ENCODE data around the gene LAMA1. TPM values are rescaled to one million over a fixed set of nuclear protein-coding genes. Genes with fewer than 3 reads are reported as not detected.

Gene LAMA1
- total and polyA plus RNA-seq, 2 donors (not counting 3 experiments of a cell fraction or from before 2014, with no cell fraction given): 0.04 TPM; not detected in 1

GRCh38 chr18:7064346-7064745 lies 53.3 kb downstream of the LAMA1 start:
- Histone ChIP-seq H3K27ac (ENCODE audit: insufficient read depth, low read depth, low read length) (no peak overlapping the region), H3K9ac (replicated peaks; ENCODE audit: extremely low read depth, insufficient read depth, low read length) (no peak overlapping the region), H3K9me3 (replicated peaks; ENCODE audit: control insufficient read depth, insufficient read depth, low read length) (no peaks in the 10 kb centered on the region), H3K79me2 (ENCODE audit: control insufficient read depth, insufficient read depth, low read length) (no peaks in the 10 kb centered on the region), H3K27me3 (ENCODE audit: control insufficient read depth in 2 of 2, insufficient read depth in 2 of 2, low read length in 2 of 2) (no peaks in the 10 kb centered on the region), H3K9me1 (replicated peaks; ENCODE audit: control insufficient read depth, extremely low read depth, insufficient read depth, low read length) (no peaks in the 10 kb centered on the region), H3K36me3 (ENCODE audit: control insufficient read depth in 2 of 2, extremely low read depth in 1 of 2, insufficient read depth in 2 of 2, low read length in 2 of 2) (no peaks in the 10 kb centered on the region), H3K4me2 (ENCODE audit: insufficient read depth, low read length) (no peak overlapping the region), H4K20me1 (replicated peaks; ENCODE audit: control insufficient read depth, extremely low read depth, insufficient read depth, low read length) (no peaks in the 10 kb centered on the region), H3K4me1 (ENCODE audit: control insufficient read depth, extremely low read depth, insufficient read depth, low read length) (no peaks in the 10 kb centered on the region), H3K4me3 (replicated peaks in 1 of 3; ENCODE audit: insufficient read depth in 1 of 3, low read depth in 1 of 3, low read length in 3 of 3) (no peak overlapping the region), H2AFZ (ENCODE audit: low read depth, low read length) (no peak overlapping the region)
- FAIRE-seq (no peak), DNase-seq (ENCODE audit: low read depth, low spot score) (no peak)
- no TSS peak for BruUV-seq (replicated peaks)
- dilution Hi-C loops (cut with MboI; ENCODE audit: extremely low pct_ligation_motif_present, low sequenced_read_pairs): no loop called here
- ChIA-PET CTCF (no interaction called here), POLR2A (no interaction called here)
- intact Hi-C loops (cut with micrococcal nuclease): no loop called here
- no peak for TF ChIP-seq MAX (IDR thresholded peaks at IDR 0.05; ENCODE audit: insufficient read depth, insufficient read length)
- no peak for TF ChIP-seq POLR2AphosphoS5 (IDR thresholded peaks at IDR 0.05; ENCODE audit: insufficient read depth, low read depth, low read length)
- no peak for TF ChIP-seq JUN (IDR thresholded peaks at IDR 0.05; ENCODE audit: borderline replicate concordance, insufficient read depth, insufficient read length, low read depth)
- no peak for TF ChIP-seq FOS (IDR thresholded peaks at IDR 0.05; ENCODE audit: borderline replicate concordance, insufficient read depth, low read length)
- no peak for TF ChIP-seq CTCF (IDR thresholded peaks at IDR 0.05; ENCODE audit: extremely low read depth in 1 of 2, insufficient read depth in 1 of 2, low read depth in 1 of 2, low read length in 2 of 2)
- no peak for TF ChIP-seq EZH2 (IDR thresholded peaks at IDR 0.05; ENCODE audit: borderline replicate concordance, low read depth, low read length, severe bottlenecking)
- no peak for TF ChIP-seq POLR2A (IDR thresholded peaks at IDR 0.05; ENCODE audit: low read depth, low read length)
- no peak for TF ChIP-seq GATA2 (IDR thresholded peaks at IDR 0.05; ENCODE audit: insufficient read depth, insufficient read length, low read depth, low read length)
- TF ChIP-seq MYC (IDR thresholded peaks at IDR 0.05; ENCODE audit: low read depth, low read length): no peak

Data from endothelial cell of umbilical vein (primary cell).